HCT116 (cell line): ENCODE data around the gene THTPA. TPM values are rescaled to one million over a fixed set of nuclear protein-coding genes. Genes with fewer than 3 reads are reported as not detected.

Experiments
- ATAC-seq: fragments of 200-7000 bp; cut with Tn5 transposase; 2 replicates; pipeline ENCODE4 v1.9.1; 2020; ENCODE audit warnings: mild to moderate bottlenecking, moderate library complexity
- BruUV-seq: library from RNA; stranded (reverse); fragments of 400-500 nt; replicated peaks from 2 replicates; lab custom pipeline; 2021; lab: Mats Ljungman, UMichigan
- CTCF ChIA-PET: fragments of 300-600 bp; sonication (Branson Sonifier 250); formaldehyde crosslinking; loops from one replicate; lab custom pipeline; 2021; ENCODE audit warnings: antibody characterized with exemption; lab: Charles Lee
- POLR2A ChIA-PET: fragments of 300-600, 350-600 bp; sonication (Branson Sonifier 250); formaldehyde crosslinking; loops from one replicate; lab custom pipeline; 2021; ENCODE audit warnings: antibody characterized with exemption; lab: Charles Lee
- RAD21 ChIA-PET, 2 experiments: fragments of 300-600 bp; sonication (Branson Sonifier 250); formaldehyde crosslinking; loops; one replicate each; lab custom pipeline; 2023; ENCODE audit warnings: low total read pairs in 2 of 2; ENCODE audit not compliant: uncharacterized antibody in 2 of 2, unreplicated experiment in 2 of 2, low non-redundant PET in 1 of 2; lab: Charles Lee
- DNase-seq: peaks from one replicate; pipeline ENCODE4 v3.0.0-alpha.2; 2010; ENCODE audit warnings: low read depth, low spot score
- H2AFZ ChIP-seq: fragments of 200-600 bp; shearing (Covaris generic), sonication (generic); 2 replicates; pipeline ENCODE4 v1.6.1; 2017; ENCODE audit warnings: low read depth, mixed run types, mixed read lengths, antibody characterized with exemption, low read length; ENCODE audit not compliant: poor library complexity, severe bottlenecking
- H3K27ac ChIP-seq: 2 replicates; pipeline ENCODE4 v1.5.1; 2012; ENCODE audit warnings: low read depth, low read length
- H3K27me3 ChIP-seq: fragments of 200-600 bp; sonication (generic); 2 replicates; pipeline ENCODE4 v1.6.1; 2016; ENCODE audit warnings: mixed run types, low read length, mixed read lengths; ENCODE audit not compliant: insufficient read depth
- H3K36me3 ChIP-seq, 2 experiments: fragments of 200-500 bp in 1 of 2; fragments of 200-600 bp in 1 of 2; sonication (Bioruptor generic) in 1 of 2; sonication (generic) in 1 of 2; 2 replicates each; pipeline versions ENCODE4 v1.5.1 to v1.6.1; 2014 to 2016; ENCODE audit warnings: low read length in 2 of 2, inconsistent platforms in 1 of 2, mixed read lengths in 1 of 2, mixed run types in 1 of 2; ENCODE audit not compliant: insufficient read depth in 2 of 2, control insufficient read depth in 1 of 2
- H3K4me1 ChIP-seq, 2 experiments: fragments of 200-600 bp in 1 of 2; sonication (generic) in 1 of 2; 2 replicates each; pipeline versions ENCODE4 v1.5.1 to v1.6.1; 2012 to 2017; ENCODE audit warnings: low read length in 2 of 2, inconsistent platforms in 1 of 2, mild to moderate bottlenecking in 1 of 2, mixed read lengths in 1 of 2, mixed run types in 1 of 2, moderate library complexity in 1 of 2; ENCODE audit not compliant: insufficient read depth in 2 of 2, control insufficient read depth in 1 of 2
- H3K4me2 ChIP-seq: fragments of 200-600 bp; sonication (generic); 2 replicates; pipeline ENCODE4 v1.6.1; 2017; ENCODE audit warnings: mixed run types, low read length, mixed read lengths
- H3K4me3 ChIP-seq, 2 experiments: fragments of 200-600 bp in 1 of 2; sonication (generic) in 1 of 2; replicated peaks in 1 of 2; 2 replicates each; pipeline ENCODE4 v1.5.1; 2011 to 2016; ENCODE audit warnings: low read length in 2 of 2, control low read depth in 1 of 2, low read depth in 1 of 2, mild to moderate bottlenecking in 1 of 2, mixed read lengths in 1 of 2, mixed run types in 1 of 2
- H3K79me2 ChIP-seq: fragments of 200-600 bp; sonication (generic); 2 replicates; pipeline ENCODE4 v1.6.1; 2017; ENCODE audit warnings: mild to moderate bottlenecking, mixed run types, low read length, moderate library complexity, mixed read lengths; ENCODE audit not compliant: insufficient read depth
- H3K9ac ChIP-seq: fragments of 200-600 bp; sonication (generic); 2 replicates; pipeline ENCODE4 v1.6.1; 2016; ENCODE audit warnings: low read length, mixed read lengths
- H3K9me2 ChIP-seq: fragments of 200-600 bp; sonication (generic), shearing (Covaris generic); 2 replicates; pipeline ENCODE4 v1.6.1; 2017; ENCODE audit warnings: mixed run types, mild to moderate bottlenecking, moderate library complexity; ENCODE audit not compliant: insufficient read depth
- H3K9me3 ChIP-seq, 2 experiments: fragments of 200-500 bp in 1 of 2; fragments of 200-600 bp in 1 of 2; sonication (Bioruptor generic) in 1 of 2; sonication (generic) in 1 of 2; 2 replicates each; pipeline ENCODE4 v1.6.1; 2014 to 2017; ENCODE audit warnings: low read length in 2 of 2, mixed read lengths in 2 of 2, inconsistent platforms in 1 of 2, low read depth in 1 of 2, mild to moderate bottlenecking in 1 of 2, mixed run types in 1 of 2, moderate library complexity in 1 of 2; ENCODE audit not compliant: control insufficient read depth in 1 of 2, insufficient read depth in 1 of 2
- H4K20me1 ChIP-seq: fragments of 200-600 bp; sonication (generic), shearing (Covaris generic); 2 replicates; pipeline ENCODE4 v1.6.1; 2017; ENCODE audit warnings: mixed run types, mild to moderate bottlenecking, moderate library complexity; ENCODE audit not compliant: insufficient read depth
- CBX3 ChIP-seq: IDR thresholded peaks from 2 replicates; pipeline ENCODE4 v1.6.1; 2012; ENCODE audit warnings: low read depth
- CTCF ChIP-seq, 3 experiments: fragments of 200-600 bp in 1 of 3; sonication (generic) in 1 of 3; IDR thresholded peaks in 2 of 3; conservative IDR thresholded peaks in 1 of 3; 2 replicates each; pipeline ENCODE4 v1.5.1; 2012 to 2017; ENCODE audit warnings: low read depth in 2 of 3, low read length in 2 of 3, antibody characterized with exemption in 1 of 3, borderline replicate concordance in 1 of 3, control low read depth in 1 of 3, mild to moderate bottlenecking in 1 of 3, mixed read lengths in 1 of 3, mixed run types in 1 of 3, moderate library complexity in 1 of 3; ENCODE audit not compliant: insufficient read depth in 1 of 3
- EGR1 ChIP-seq: IDR thresholded peaks from 2 replicates; pipeline ENCODE4 v1.6.1; 2012; ENCODE audit warnings: low read depth
- ELF1 ChIP-seq: IDR thresholded peaks from 2 replicates; pipeline ENCODE4 v1.6.1; 2012; ENCODE audit warnings: low read depth, borderline replicate concordance
- FOSL1 ChIP-seq: IDR thresholded peaks from 2 replicates; pipeline ENCODE4 v1.6.1; 2012; ENCODE audit warnings: low read depth
- MAX ChIP-seq: IDR thresholded peaks from 2 replicates; pipeline ENCODE4 v1.6.1; 2012
- POLR2AphosphoS5 ChIP-seq: IDR thresholded peaks from 2 replicates; pipeline ENCODE4 v1.6.1; 2011; ENCODE audit warnings: mild to moderate bottlenecking, low read depth, low read length, moderate library complexity
- RAD21 ChIP-seq: IDR thresholded peaks from 2 replicates; pipeline ENCODE4 v1.6.1; 2012; ENCODE audit warnings: low read depth, mild to moderate bottlenecking
- REST ChIP-seq: IDR thresholded peaks from 2 replicates; pipeline ENCODE4 v1.6.1; 2012; ENCODE audit warnings: low read depth
- SRF ChIP-seq: IDR thresholded peaks from 2 replicates; pipeline ENCODE4 v1.6.1; 2012; ENCODE audit warnings: low read depth
- TCF7L2 ChIP-seq: IDR thresholded peaks from 2 replicates; pipeline ENCODE4 v1.7.0; 2011; ENCODE audit warnings: borderline replicate concordance, inconsistent platforms; ENCODE audit not compliant: insufficient read depth, insufficient read length; ENCODE audit errors: extremely low read depth
- YY1 ChIP-seq: IDR thresholded peaks from 2 replicates; pipeline ENCODE4 v1.6.1; 2011; ENCODE audit warnings: low read length, low read depth, moderate library complexity, mild to moderate bottlenecking; ENCODE audit not compliant: insufficient replicate concordance; ENCODE audit errors: extremely low read depth
- ZBTB33 ChIP-seq: IDR thresholded peaks from 2 replicates; pipeline ENCODE4 v1.6.1; 2011; ENCODE audit warnings: mild to moderate bottlenecking, low read length, moderate library complexity; ENCODE audit not compliant: insufficient replicate concordance; ENCODE audit errors: extremely low read depth
- ZNF274 ChIP-seq: fragments of 200-500 bp; sonication (Bioruptor generic); IDR thresholded peaks from 2 replicates; pipeline ENCODE4 v1.6.1; 2014; ENCODE audit warnings: mild to moderate bottlenecking, low read depth, low read length, inconsistent platforms
- intact Hi-C: fragments of 100-400 bp; cut with micrococcal nuclease; formaldehyde crosslinking; loops from 2 replicates; pipeline ENCODE4 v1.10.0; 2022
- total RNA-seq: library from RNA; stranded (reverse); gene quantifications from one replicate; pipeline ENCODE4 v1.2.1, GENCODE V29; 2021; ENCODE audit not compliant: unreplicated experiment

Gene THTPA
- total RNA-seq, 1 experiment from 2014 or later: 5.8 TPM

- H3K9me3 ChIP-seq: no peaks in the 10 kb centered on the region
- ChIA-PET RAD21 (no interaction called here), CTCF (interaction anchor here (0.9 to 1.3 kb wide), 3 partner anchors 10 to 20 kb away, joined by 3 to 4 read pairs (median 3); no protein-coding TSS in a partner anchor), POLR2A (no interaction called here)
- H3K27me3 ChIP-seq: no peaks in the 10 kb centered on the region
- H3K4me1 ChIP-seq: peaks cover 0 to 15% of the 10 kb centered on the region in 2 experiments; a peak in 3 of 4 replicates
- H3K9ac ChIP-seq: no peak overlapping the region
- TF ChIP-seq RAD21: no peak
- no peak for TF ChIP-seq ZNF274
- TF ChIP-seq CBX3: no peak
- TF ChIP-seq ZBTB33: no peak
- no peak for TF ChIP-seq SRF
- TF ChIP-seq YY1: no peak
- no peak for TF ChIP-seq REST
- TF ChIP-seq FOSL1: no peak
- no peak for TF ChIP-seq POLR2AphosphoS5
- no peak for TF ChIP-seq CTCF (IDR thresholded peaks at IDR 0.05 in 2 of 3, conservative IDR thresholded peaks at IDR 0.05 in 1 of 3; ENCODE audit: borderline replicate concordance in 1 of 3, insufficient read depth in 1 of 3, low read depth in 2 of 3, low read length in 2 of 3)
- TF ChIP-seq TCF7L2: no peak
- no peak for TF ChIP-seq EGR1
- no peak for TF ChIP-seq ELF1
- TF ChIP-seq MAX: no peak
- H3K27ac ChIP-seq: no peak overlapping the region
- no peaks in the 10 kb centered on the region for H3K36me3 ChIP-seq
- intact Hi-C loops: no loop called here
- no peaks in the 10 kb centered on the region for H3K9me2 ChIP-seq
- DNase-seq (no peak), ATAC-seq (no peak)
- H3K79me2 ChIP-seq: no peaks in the 10 kb centered on the region
- H4K20me1 ChIP-seq: no peaks in the 10 kb centered on the region
- no TSS peak for BruUV-seq
- H3K4me2 ChIP-seq: no peak overlapping the region
- no peak overlapping the region for H2AFZ ChIP-seq
- no peak overlapping the region for H3K4me3 ChIP-seq
These were observed 7.4 kb upstream of the THTPA start for GRCh38 chr14:23548351-23549318.
